Glutamatergic neuron (in vitro differentiated cells): ENCODE data around the gene PRSS27. TPM values are rescaled to one million over a fixed set of nuclear protein-coding genes. Genes with fewer than 3 reads are reported as not detected.

Experiments
- DNase-seq: peaks from one replicate; pipeline ENCODE4 v3.0.0; 2022
- H3K27ac Mint-ChIP-seq: one replicate; pipeline ENCODE4 v1.8.0; 2020; ENCODE audit warnings: mild to moderate bottlenecking, mixed read lengths, inconsistent platforms; ENCODE audit not compliant: unreplicated experiment
- H3K27me3 Mint-ChIP-seq: one replicate; pipeline ENCODE4 v1.8.0; 2020; ENCODE audit warnings: mild to moderate bottlenecking, moderate library complexity, mixed read lengths, inconsistent platforms; ENCODE audit not compliant: unreplicated experiment
- H3K36me3 Mint-ChIP-seq: one replicate; pipeline ENCODE4 v1.8.0; 2020; ENCODE audit warnings: mild to moderate bottlenecking, mixed read lengths, inconsistent platforms; ENCODE audit not compliant: unreplicated experiment
- H3K4me1 Mint-ChIP-seq: one replicate; pipeline ENCODE4 v1.8.0; 2020; ENCODE audit warnings: mild to moderate bottlenecking, low read depth, mixed read lengths, inconsistent platforms; ENCODE audit not compliant: unreplicated experiment
- H3K4me3 Mint-ChIP-seq: one replicate; pipeline ENCODE4 v1.8.0; 2020; ENCODE audit warnings: mild to moderate bottlenecking, mixed read lengths, inconsistent platforms; ENCODE audit not compliant: unreplicated experiment
- H3K9me3 Mint-ChIP-seq: one replicate; pipeline ENCODE4 v1.8.0; 2020; ENCODE audit warnings: mild to moderate bottlenecking, moderate library complexity, mixed read lengths, inconsistent platforms; ENCODE audit not compliant: unreplicated experiment
- CTCF ChIP-seq: fragments of 200-600 bp; sonication (generic); IDR thresholded peaks from one replicate; pipeline ENCODE4 v1.5.0; 2021; ENCODE audit not compliant: partially characterized antibody, unreplicated experiment
- total RNA-seq: library from RNA; stranded (reverse); fragmentation: NEBNext Ultra II Directional; extraction: Animal tissue kit (Norgen Biotek cat#: 25700); gene quantifications from one replicate; pipeline ENCODE4 v1.2.1, GENCODE V29; 2021; ENCODE audit not compliant: unreplicated experiment

Gene PRSS27
- total RNA-seq, 1 donor from 2014 or later = 10.8 TPM

- TF ChIP-seq CTCF = no peak
- no peaks in the 10 kb centered on the region for H3K36me3 Mint-ChIP-seq
- H3K27me3 Mint-ChIP-seq = no peaks in the 10 kb centered on the region
- peaks cover 4% of the 10 kb centered on the region for H3K4me1 Mint-ChIP-seq
- no peak overlapping the region for H3K27ac Mint-ChIP-seq
- no peak for DNase-seq
- H3K4me3 Mint-ChIP-seq = no peak overlapping the region
- H3K9me3 Mint-ChIP-seq = peaks cover 2% of the 10 kb centered on the region
Observed at GRCh38 chr16:2743007-2743810, 23.2 kb upstream of the PRSS27 start.

- no peak for TF ChIP-seq CTCF
- DNase-seq = no peak
- Mint-ChIP-seq H3K4me1 (peaks cover 4% of the 10 kb centered on the region), H3K27me3 (no peaks in the 10 kb centered on the region), H3K27ac (no peak overlapping the region), H3K36me3 (no peaks in the 10 kb centered on the region), H3K9me3 (peaks cover 2% of the 10 kb centered on the region), H3K4me3 (no peak overlapping the region)
Observed at GRCh38 chr16:2742323-2743006, 22.4 kb upstream of the PRSS27 start.

GRCh38 chr16:2741168-2741567, 21.1 kb upstream of the PRSS27 start:
- peaks cover 2% of the 10 kb centered on the region for H3K9me3 Mint-ChIP-seq
- TF ChIP-seq CTCF = no peak
- no peak overlapping the region for H3K4me3 Mint-ChIP-seq
- no peaks in the 10 kb centered on the region for H3K27me3 Mint-ChIP-seq
- no peak overlapping the region for H3K27ac Mint-ChIP-seq
- no peak for DNase-seq
- H3K4me1 Mint-ChIP-seq = peaks cover 4% of the 10 kb centered on the region
- no peaks in the 10 kb centered on the region for H3K36me3 Mint-ChIP-seq

- Mint-ChIP-seq H3K27ac (no peak overlapping the region), H3K27me3 (no peaks in the 10 kb centered on the region), H3K4me1 (peaks cover 4% of the 10 kb centered on the region), H3K36me3 (no peaks in the 10 kb centered on the region), H3K9me3 (peaks cover 2% of the 10 kb centered on the region), H3K4me3 (no peak overlapping the region)
- DNase-seq = no peak
- no peak for TF ChIP-seq CTCF
Observed at GRCh38 chr16:2740476-2740875, 20.5 kb upstream of the PRSS27 start.
